Measurements from ENCODE around the gene C1S. TPM values are rescaled to one million over a fixed set of nuclear protein-coding genes. Genes with fewer than 3 reads are reported as not detected.

C1S gene
- total RNA-seq, 4 donors from 2014 or later = 103 to 191 (median 117) TPM

GRCh38 chr12:7083125-7083524 is 22.6 kb downstream of the C1S start:
- no peak for DNase-seq
- H3K27me3 ChIP-seq = no peaks in the 10 kb centered on the region
- H3K36me3 ChIP-seq = no peaks in the 10 kb centered on the region
- no peak for TF ChIP-seq EP300 (IDR thresholded peaks at IDR 0.05; ENCODE audit: low read depth)
- TF ChIP-seq CTCF (IDR thresholded peaks at IDR 0.05) = no peak
- no peak for TF ChIP-seq POLR2AphosphoS5 (IDR thresholded peaks at IDR 0.05)
- no peak for TF ChIP-seq POLR2A (IDR thresholded peaks at IDR 0.05)
- H3K4me3 ChIP-seq = no peak overlapping the region
- intact Hi-C loops (cut with DNase I; ENCODE audit: low total_unique reads) (no loop called here), in situ Hi-C loops (cut with MboI; ENCODE audit: low pct_ligation_motif_present in 1 of 4, low pct_unique_long_range_greater_than_20kb in 1 of 4, low sequenced_read_pairs in 3 of 4) (no loop called here)
- no peak overlapping the region for H3K27ac ChIP-seq
- H3K4me1 ChIP-seq = peaks cover 0 to 11% (median 6%) of the 10 kb centered on the region in 4 donors
- H3K9me3 ChIP-seq = no peaks in the 10 kb centered on the region

DNA sequence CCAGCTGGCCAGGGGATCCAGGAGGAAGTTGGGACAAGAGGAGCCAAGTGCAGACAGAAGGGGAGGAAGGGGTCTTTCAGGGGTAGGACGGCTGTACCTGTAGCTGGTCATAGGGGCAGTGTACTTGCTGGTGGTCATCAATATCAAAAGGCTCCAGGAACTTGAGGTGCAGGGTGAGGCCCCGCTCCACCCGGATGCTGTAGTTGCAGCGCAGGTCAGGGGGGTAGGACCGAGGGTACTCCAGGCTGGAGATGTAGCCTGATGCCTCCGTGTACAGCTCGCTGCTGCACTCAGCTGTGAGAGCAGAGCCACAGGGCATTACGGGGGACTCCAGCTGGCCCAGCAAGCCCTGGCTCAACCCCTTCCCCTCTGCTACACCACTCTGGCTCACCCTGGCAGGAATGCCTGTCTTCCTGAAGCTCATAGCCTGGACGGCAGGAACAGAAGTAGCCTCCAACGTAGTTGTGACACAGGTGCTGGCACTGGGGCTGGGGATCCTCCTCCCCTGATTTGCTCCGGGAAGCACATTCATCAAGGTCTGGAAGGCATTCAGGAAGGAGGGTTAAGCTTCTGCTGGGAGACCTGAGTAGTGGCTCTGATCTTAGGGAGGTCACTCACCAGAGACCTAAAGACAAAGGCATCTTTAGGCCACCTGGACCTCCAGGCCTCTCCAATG is 28.8 kb downstream of the C1S start:
- intact Hi-C loops (cut with DNase I; ENCODE audit: low total_unique reads) (no loop called here), in situ Hi-C loops (cut with MboI; ENCODE audit: low pct_ligation_motif_present in 1 of 4, low pct_unique_long_range_greater_than_20kb in 1 of 4, low sequenced_read_pairs in 3 of 4) (no loop called here)
- WGBS, 2 donors (ENCODE audit: low coverage in 1 of 2) = 89% methylated on average over 11 of the region's 11 CpGs; no CpG with 5 or more reads in 1 of the 2 donors
- Histone ChIP-seq H3K4me3 (no peak overlapping the region), H3K4me1 (peaks cover 4 to 38% (median 5%) of the 10 kb centered on the region in 4 donors), H3K36me3 (no peaks in the 10 kb centered on the region), H3K9me3 (no peaks in the 10 kb centered on the region), H3K27me3 (no peaks in the 10 kb centered on the region), H3K27ac (peak overlapping the region; percentile 69 to 84 (median 75))
- no peak for TF ChIP-seq EP300 (IDR thresholded peaks at IDR 0.05; ENCODE audit: low read depth)
- DNase-seq = no peak

DNA sequence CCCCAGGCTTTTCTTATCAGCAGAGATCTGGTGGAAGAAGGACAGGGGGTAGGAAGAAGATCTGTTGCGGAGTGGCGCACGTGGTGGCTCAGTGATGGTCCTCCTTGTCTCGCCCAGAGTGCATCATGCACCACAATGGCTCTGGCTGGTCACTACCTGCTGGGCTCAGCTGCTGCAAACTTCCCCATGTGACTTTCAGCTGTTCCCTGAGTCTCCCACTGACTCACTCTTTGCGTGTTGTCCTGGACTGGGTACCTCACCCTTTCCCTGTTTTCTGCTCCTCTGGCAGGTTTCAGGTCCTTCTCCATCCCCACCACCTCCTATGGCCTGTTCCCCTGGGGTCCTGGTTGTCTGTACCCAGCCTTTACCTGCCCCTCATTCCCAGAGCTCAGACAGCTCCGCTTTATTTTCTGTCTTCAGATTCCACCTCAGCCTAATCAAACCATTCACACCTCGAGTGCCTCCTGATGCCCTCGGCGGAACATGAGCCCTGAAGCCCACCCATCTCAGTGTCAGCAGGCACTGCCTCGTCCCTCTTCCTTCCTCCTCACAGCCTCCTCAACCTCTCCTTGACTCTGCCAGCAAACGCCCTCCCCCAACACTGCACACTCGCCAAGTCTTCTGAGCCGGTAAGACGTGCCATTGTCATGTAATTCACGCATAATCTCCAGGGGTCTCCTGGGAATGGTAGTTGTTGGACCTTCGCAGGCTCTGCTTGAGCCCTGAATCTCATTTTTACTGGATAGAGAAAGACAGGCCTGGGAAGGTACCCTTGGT is 29.9 kb downstream of the C1S start:
- in situ Hi-C loops (cut with MboI; ENCODE audit: low pct_ligation_motif_present in 1 of 4, low pct_unique_long_range_greater_than_20kb in 1 of 4, low sequenced_read_pairs in 3 of 4) (no loop called here), intact Hi-C loops (cut with DNase I; ENCODE audit: low total_unique reads) (no loop called here)
- no peaks in the 10 kb centered on the region for H3K36me3 ChIP-seq
- peak overlapping the region; percentile 69 to 84 (median 75) for H3K27ac ChIP-seq
- peaks cover 4 to 38% (median 5%) of the 10 kb centered on the region in 4 donors for H3K4me1 ChIP-seq
- H3K4me3 ChIP-seq = peak overlapping the region in 3 of 4 donors; percentile 27 to 49 (median 37)
- no peaks in the 10 kb centered on the region for H3K27me3 ChIP-seq
- DNase-seq = no peak
- TF ChIP-seq EP300 (IDR thresholded peaks at IDR 0.05; ENCODE audit: low read depth) = no peak
- TF ChIP-seq POLR2AphosphoS5 (IDR thresholded peaks at IDR 0.05) = peak in 1 of 3 donors; percentile 36
- WGBS, 2 donors (ENCODE audit: low coverage in 1 of 2) = 60 to 81% methylated on average over 1 to 16 of the region's 16 CpGs
- no peaks in the 10 kb centered on the region for H3K9me3 ChIP-seq

- intact Hi-C loops (cut with DNase I; ENCODE audit: low total_unique reads) = no loop called here
- in situ Hi-C loops (cut with MboI; ENCODE audit: low pct_ligation_motif_present in 1 of 4, low pct_unique_long_range_greater_than_20kb in 1 of 4, low sequenced_read_pairs in 3 of 4) = no loop called here
- H3K4me1 ChIP-seq = peaks cover 4 to 38% (median 5%) of the 10 kb centered on the region in 4 donors
Observed at GRCh38 chr12:7091171-7091570, 30.7 kb downstream of the C1S start.

More at GRCh38 chr12:7091171-7091570, 30.7 kb downstream of the C1S start:
- no peaks in the 10 kb centered on the region for H3K27me3 ChIP-seq
- H3K27ac ChIP-seq = peak overlapping the region; percentile 69 to 84 (median 75)
- H3K4me3 ChIP-seq = peak overlapping the region in 3 of 4 donors; percentile 27 to 49 (median 37)
- TF ChIP-seq POLR2A (IDR thresholded peaks at IDR 0.05) = no peak
- TF ChIP-seq EP300 (IDR thresholded peaks at IDR 0.05; ENCODE audit: low read depth) = no peak
- TF ChIP-seq CTCF (IDR thresholded peaks at IDR 0.05) = no peak
- no peak for TF ChIP-seq POLR2AphosphoS5 (IDR thresholded peaks at IDR 0.05)
- H3K36me3 ChIP-seq = no peaks in the 10 kb centered on the region
- no peaks in the 10 kb centered on the region for H3K9me3 ChIP-seq
- 79% methylated on average over 7 of the region's 7 CpGs; no CpG with 5 or more reads in 1 of the 2 donors for WGBS, 2 donors (ENCODE audit: low coverage in 1 of 2)
- no peak for DNase-seq
